ENCODE data around the gene PRKCZ. TPM values are rescaled to one million over a fixed set of nuclear protein-coding genes. Genes with fewer than 3 reads are reported as not detected.

PRKCZ gene
- total RNA-seq, 1 experiment from 2014 or later, result 14.3 TPM

- peak; percentile 82 for DNase-seq (ENCODE audit: low read depth)
Measured at GRCh38 chr1:2229037-2229864, 179.0 kb downstream of the PRKCZ start.

- DNase-seq (ENCODE audit: low read depth), result peak; percentile 61
Measured at GRCh38 chr1:2229911-2230731, 179.9 kb downstream of the PRKCZ start.

- DNase-seq (ENCODE audit: low read depth), result no peak
Measured at GRCh38 chr1:2230781-2231531, 180.7 kb downstream of the PRKCZ start.

DNA sequence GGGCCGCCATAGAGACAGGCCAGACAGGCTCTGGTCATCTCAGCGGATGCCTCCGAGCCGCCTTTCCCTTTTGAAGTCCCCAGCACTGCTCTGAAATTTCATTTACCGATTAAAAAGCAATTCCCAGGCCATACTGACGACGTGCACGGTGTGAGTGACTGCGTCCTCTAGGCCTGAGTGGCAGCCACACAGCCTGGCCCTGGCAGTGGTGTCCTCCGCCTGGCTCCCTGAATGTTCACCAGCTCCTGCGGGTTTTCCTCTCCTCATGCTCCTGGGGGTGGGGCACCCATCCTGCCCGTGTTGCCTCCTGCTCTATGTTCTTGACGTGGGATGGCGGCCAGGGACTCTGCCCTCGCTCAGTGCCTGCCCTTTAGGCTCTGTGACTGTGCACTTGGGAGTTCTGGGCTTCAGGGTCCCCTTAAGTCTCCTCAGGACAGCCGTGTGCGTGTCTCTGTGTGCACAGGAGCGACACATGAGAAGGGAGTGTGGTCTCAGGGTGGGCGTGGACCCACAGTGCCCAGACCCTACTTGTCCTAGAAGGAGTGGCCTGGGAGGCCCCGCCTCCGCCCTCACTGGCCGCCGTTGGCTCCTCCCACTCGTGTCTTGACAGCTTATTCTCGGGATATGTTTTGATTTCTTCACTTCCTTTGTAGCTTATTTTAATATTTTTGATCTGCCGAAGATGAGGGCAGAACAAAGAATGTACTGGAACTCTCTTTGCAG, 181.5 kb downstream of the PRKCZ start:
- DNase-seq (ENCODE audit: low read depth), result peak; percentile 74

DNA sequence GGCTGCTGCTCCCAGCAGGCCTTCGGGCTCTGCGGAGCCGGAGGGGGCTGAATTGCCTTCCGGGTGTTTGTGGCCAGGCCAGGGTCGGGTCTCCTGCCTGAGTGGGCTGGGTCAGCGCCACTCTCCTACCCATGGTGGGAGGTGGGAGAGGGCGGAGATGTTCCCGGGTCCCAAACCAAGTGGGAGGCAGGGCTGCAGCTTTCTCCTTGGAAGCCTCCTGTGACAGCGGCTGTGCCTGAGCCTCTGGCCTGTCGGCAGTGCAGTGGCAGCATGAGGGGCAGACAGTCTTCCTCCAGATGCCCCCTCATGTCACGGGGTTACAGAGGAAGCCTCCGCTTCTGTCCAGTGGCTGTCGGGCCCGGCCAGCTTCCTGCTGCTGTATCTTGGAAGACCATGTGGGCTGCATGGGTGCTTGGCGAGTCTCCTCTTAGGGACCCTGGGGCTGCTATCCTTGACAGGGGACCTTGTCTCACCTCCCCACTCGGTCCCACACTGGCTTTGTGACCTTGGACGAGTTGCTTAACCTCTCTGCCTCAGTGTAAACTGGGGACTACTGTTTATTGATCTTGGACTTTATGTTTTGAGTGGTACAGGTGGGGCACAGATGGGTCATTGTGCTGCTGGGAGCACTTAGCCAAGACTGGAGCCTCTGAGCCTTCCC, 182.2 kb downstream of the PRKCZ start:
- no peak for DNase-seq (ENCODE audit: low read depth)

DNA sequence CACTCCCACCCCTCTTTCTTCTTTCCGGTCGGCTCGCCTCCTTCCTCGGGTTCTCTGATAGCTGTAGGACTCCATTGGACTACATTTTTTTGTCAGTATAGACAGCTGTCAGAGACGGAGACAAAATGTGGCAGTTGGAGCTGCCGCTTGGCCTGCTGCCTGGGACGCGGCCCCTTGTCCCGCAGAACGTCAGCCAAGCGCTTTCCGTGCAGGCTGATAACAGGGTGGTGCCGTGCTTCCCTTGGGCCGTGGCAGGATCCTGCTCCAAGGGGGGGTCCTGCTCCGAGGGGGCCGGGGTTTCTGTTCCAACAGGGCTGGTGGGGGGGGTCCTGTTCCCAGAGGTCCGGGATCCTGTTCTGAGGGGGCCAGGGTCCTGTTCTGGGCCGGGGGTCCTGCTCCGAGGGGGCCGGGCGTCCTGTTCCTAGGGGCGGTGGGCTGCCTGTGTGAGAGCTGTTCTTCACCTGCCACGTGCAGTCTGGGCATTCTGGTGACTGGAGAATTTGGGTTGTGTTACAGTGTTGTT, 182.8 kb downstream of the PRKCZ start:
- DNase-seq (ENCODE audit: low read depth), result no peak

DNA sequence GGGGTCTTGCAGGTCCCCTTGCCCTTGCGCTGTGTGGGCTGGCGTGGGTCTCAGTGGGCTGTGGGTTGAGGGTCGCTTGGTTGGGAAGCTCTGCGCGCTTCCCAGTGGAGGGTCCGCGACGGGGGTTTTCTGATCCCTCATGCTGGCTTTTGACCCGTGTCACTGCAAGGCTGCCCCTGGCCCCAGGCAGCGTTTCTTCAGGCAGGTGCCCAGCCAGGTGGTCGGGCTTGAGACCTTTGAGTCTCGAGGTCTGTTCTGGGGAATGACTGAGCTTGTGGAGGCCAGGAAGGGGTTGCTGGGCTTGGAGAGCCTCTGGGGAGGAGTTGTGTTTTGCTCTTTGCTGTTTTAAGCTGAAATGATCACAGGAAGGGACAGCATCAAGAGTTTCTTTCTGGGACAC, 183.3 kb downstream of the PRKCZ start:
- DNase-seq (ENCODE audit: low read depth), result no peak

DNA sequence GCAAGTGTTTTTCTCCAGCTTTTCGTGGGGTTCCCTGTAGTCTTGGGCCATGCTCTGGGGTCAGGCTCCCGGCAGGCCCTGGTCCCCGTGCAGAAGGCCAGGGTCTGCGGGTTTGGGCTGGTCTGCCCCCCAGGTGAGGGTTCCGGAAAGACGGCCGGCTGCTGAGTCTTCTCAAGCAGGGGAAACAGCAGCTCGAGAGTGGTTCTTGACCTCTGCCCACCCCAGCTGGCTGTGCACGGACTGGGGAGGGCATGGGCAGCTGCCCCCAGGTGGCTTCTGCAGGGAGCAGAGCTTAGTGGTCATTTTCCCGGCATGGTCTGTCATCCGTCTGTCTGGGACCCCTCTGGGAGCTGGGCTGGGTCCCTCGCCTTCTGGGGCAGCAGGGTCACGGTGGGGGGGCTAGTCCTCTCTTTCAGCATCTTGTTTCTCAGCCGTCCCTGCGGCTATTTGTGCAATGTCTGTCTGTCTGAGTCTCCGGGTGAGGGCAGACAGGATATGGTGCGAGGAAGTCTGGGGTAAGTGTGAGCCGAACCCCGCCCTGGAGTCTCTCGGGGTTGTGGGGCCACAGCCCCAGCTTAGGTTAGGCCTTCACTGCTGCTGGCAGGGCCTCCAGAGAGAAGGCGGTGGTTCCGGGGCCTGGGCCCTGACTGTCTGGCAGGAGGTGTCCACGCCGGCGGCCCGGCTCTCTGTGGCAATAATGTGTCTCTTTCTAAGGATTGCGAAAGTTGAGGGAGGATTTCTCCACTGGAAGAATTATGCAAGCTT, 184.0 kb downstream of the PRKCZ start:
- DNase-seq (ENCODE audit: low read depth), result peak; percentile 64

DNA sequence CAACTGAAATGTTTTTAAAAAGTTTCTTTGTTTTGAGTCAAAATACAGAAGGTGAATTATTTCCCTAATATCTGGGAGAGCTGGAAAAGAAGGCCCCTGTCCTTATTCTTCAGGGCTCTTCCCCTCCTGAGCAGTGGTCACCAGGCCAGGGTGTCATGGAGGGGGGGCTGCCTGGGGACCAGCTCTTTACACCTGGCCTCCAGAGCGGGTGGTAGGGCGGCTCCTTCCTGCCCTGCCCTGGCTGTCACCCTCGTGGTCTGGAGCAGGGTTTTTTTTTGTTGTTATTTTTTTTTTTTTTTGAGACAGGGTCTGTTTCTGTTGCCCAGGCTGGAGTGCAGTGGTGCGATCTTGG, 184.5 kb downstream of the PRKCZ start:
- DNase-seq (ENCODE audit: low read depth), result no peak

Other genes with a start within 250 kb of the PRKCZ start
- 49.3 and 50.1 TPM in 2 replicates for gene GNB1, start 159.3 kb upstream of the PRKCZ start, total RNA-seq (2014; rRNA removed; shearing (Covaris generic))
- 0.23 TPM in 1 of 2 replicates, not detected in the other for gene CALML6, start 135.2 kb upstream of the PRKCZ start, total RNA-seq (2014; rRNA removed; shearing (Covaris generic))
- 0.23 and 0.33 TPM in 2 replicates for gene TMEM52, start 131.1 kb upstream of the PRKCZ start, total RNA-seq (2014; rRNA removed; shearing (Covaris generic))
- gene CFAP74, start 46.6 kb upstream of the PRKCZ start, total RNA-seq (2014; rRNA removed; shearing (Covaris generic)), result not detected in 2 replicates
- gene GABRD, start 31.1 kb upstream of the PRKCZ start, total RNA-seq (2014; rRNA removed; shearing (Covaris generic)), result not detected in 2 replicates
- 26.3 and 28.7 TPM in 2 replicates for gene FAAP20, start 144.4 kb downstream of the PRKCZ start, total RNA-seq (2014; rRNA removed; shearing (Covaris generic))
- 3.3 and 5.3 TPM in 2 replicates for gene SKI, start 177.9 kb downstream of the PRKCZ start, total RNA-seq (2014; rRNA removed; shearing (Covaris generic))

Data from Daoy (cell line).